ENCODE measurements around the gene CD33. TPM values are rescaled to one million over a fixed set of nuclear protein-coding genes. Genes with fewer than 3 reads are reported as not detected.

CD33 gene
- total RNA-seq, result not detected in 2 replicates

GRCh38 chr19:51224898-51225393 lies at the start of gene CD33:
CD33 (plus strand) TSS chr19:51225080; CDS start chr19:51225119, 39 bp downstream.

GRCh38 chr19:51250786-51251467 lies 26.0 kb downstream of the CD33 start, which contains the start of gene SIGLECL1:
SIGLECL1 (plus strand) TSS chr19:51251080; CDS start chr19:51264073, 12,993 bp downstream.

Other genes starting within 250 kb of the CD33 start
- gene KLK7, start 241.2 kb upstream of the CD33 start, total RNA-seq, result 15.0 and 22.9 TPM in 2 replicates
- gene KLK8, start 223.5 kb upstream of the CD33 start, total RNA-seq, result 27.8 and 86.5 TPM in 2 replicates
- 36.2 and 66.0 TPM in 2 replicates for gene KLK10, start 205.4 kb upstream of the CD33 start, total RNA-seq
- 17.4 and 29.0 TPM in 2 replicates for gene KLK11, start 198.5 kb upstream of the CD33 start, total RNA-seq
- 0.14 and 17.1 TPM in 2 replicates for gene KLK12, start 190.1 kb upstream of the CD33 start, total RNA-seq
- 0.68 and 1.3 TPM in 2 replicates for gene KLK13, start 160.0 kb upstream of the CD33 start, total RNA-seq
- under 0.01 and 0.21 TPM in 2 replicates for gene KLK14, start 142.2 kb upstream of the CD33 start, total RNA-seq
- gene CTU1, start 116.7 kb upstream of the CD33 start, total RNA-seq, result 8.2 and 10.0 TPM in 2 replicates
- not detected in 2 replicates for gene SIGLEC9, start 100.2 kb upstream of the CD33 start, total RNA-seq
- gene SIGLEC7, start 82.8 kb upstream of the CD33 start, total RNA-seq, result not detected in 2 replicates
- not detected in 2 replicates for gene SIGLECL1, start 26.0 kb downstream of the CD33 start, total RNA-seq
- gene IGLON5, start 86.6 kb downstream of the CD33 start, total RNA-seq, result not detected in 2 replicates
- gene VSIG10L, start 117.1 kb downstream of the CD33 start, total RNA-seq, result 0.68 and 1.6 TPM in 2 replicates
- gene ETFB, start 141.3 kb downstream of the CD33 start, total RNA-seq, result 26.7 and 59.9 TPM in 2 replicates
- gene CLDND2, start 143.9 kb downstream of the CD33 start, total RNA-seq, result not detected in 2 replicates
- not detected in 2 replicates for gene NKG7, start 147.6 kb downstream of the CD33 start, total RNA-seq
- not detected in 2 replicates for gene LIM2, start 162.9 kb downstream of the CD33 start, total RNA-seq
- gene C19orf84, start 165.5 kb downstream of the CD33 start, total RNA-seq, result not detected in 2 replicates
- not detected in 2 replicates for gene SIGLEC10, start 192.6 kb downstream of the CD33 start, total RNA-seq
- gene SIGLEC8, start 233.4 kb downstream of the CD33 start, total RNA-seq, result not detected in 2 replicates